GM18861 (cell line): ENCODE measurements around the gene MSX1.
"Not testable (repeated sequence)": the region's sequence is repeated elsewhere in the genome, so short reads cannot be mapped to it uniquely, and the experiment has no call there.

Experiments
- ATAC-seq: cut with Tn5 transposase; IDR thresholded peaks from one replicate; pipeline ENCODE4 v1.9.1; 2021; ENCODE audit not compliant: unreplicated experiment

The MSX1 gene

DNA sequence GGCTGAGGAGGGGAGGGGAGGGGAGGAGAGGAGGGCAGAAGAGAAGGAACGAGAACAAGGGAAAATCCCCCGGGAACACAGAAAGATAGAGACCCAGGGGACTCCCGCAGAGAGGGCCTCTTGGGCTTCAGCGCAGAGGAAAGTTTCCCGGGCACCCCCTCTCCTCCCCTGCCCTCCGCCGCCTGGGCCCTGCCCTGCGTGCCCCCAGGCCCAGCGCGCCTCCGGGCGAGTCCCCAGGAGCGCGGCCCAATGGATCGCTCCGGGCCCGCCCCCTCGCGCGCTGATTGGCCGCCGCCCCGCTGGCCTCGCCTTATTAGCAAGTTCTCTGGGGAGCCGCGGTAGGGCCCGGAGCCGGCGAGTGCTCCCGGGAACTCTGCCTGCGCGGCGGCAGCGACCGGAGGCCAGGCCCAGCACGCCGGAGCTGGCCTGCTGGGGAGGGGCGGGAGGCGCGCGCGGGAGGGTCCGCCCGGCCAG is at the start of gene MSX1:
Gene MSX1 (plus strand): TSS at position 341 of the 474 bp plus-strand sequence. CDS start 235 bp downstream, outside the sequence.
- ATAC-seq = peak; percentile 78

DNA sequence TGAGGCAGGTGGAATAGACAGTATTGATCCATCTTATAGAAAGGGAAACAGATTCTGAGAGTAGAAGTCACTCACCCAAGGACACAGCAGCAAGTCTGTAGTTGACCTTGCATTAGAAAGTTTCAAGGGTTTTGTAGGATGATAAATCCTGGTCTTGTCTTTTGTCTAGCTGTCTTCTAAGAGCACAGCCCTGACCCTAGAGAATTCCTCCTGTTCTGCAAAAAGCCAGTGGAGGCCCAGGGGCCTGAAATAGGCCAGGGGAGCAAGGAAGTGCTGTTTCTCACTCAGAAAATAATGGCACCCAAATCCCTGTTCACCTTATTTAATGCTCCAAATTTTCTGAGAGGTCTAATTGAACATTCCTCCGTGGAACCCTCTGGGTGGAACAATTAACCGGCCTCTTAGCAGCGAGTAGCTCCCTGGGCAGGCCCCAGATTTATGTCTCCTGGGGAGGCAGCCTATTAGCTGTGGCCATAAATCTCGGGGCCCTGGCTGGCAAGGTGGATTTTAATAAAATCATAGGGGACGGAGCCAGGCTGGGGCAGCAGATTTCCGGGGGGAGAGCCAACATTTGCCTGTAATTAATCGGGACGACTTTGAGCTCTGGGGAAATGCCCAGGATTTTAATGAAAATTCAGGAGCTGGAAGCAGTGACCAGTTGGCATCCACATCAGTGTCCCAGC is 49.2 kb upstream of the MSX1 start:
- no peak for ATAC-seq

DNA sequence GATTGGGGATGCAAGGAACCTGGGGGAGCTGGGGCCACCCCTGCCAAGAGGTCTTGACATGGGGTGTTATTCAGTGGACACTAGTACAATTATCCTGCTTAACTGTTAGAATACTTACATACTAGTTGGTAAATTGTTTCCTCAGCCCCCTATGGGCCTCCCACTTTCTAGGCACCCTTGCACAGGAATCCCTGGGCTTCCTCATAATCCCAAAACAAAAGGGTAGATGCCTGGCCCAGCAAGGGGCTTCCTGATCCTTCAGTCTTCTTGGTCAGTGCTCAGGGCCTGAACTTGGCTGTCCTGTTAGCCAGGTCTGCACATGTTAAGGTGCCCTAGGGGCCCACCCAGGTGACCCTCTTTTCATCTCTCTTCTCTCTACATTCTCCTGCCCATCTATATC is 48.7 kb upstream of the MSX1 start:
- no peak for ATAC-seq

DNA sequence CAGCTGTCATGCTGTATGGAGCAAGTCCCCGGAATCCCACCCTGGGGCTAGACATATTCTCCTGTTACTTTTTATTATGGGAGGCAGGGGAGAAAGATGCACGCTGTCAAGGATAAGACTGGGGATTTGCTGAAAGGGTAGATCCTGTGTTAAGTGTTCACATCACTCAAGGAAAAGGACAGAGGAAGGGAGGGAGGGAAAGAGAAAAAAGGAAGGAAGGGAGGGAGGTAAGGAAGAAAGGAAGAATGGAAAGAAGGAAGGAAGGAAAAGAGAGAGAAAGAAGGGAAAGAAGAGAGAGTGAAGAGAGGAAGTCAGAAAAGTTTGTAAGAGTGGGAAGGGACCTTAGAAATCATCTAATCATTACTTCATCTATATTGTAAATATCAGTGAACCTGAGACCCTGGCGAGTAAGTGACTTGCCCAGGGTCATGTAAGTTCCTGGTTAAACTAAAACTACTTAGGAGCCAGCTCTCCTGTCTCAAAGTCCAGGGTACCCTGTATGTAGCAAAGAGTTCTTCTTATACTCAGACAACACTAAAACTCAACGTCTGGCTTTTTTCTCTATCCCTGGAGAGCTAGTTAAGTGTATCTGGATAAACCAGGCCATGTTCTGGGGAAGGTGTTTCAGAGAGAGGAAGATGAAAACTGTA is 47.2 kb upstream of the MSX1 start:
- no peak for ATAC-seq

DNA sequence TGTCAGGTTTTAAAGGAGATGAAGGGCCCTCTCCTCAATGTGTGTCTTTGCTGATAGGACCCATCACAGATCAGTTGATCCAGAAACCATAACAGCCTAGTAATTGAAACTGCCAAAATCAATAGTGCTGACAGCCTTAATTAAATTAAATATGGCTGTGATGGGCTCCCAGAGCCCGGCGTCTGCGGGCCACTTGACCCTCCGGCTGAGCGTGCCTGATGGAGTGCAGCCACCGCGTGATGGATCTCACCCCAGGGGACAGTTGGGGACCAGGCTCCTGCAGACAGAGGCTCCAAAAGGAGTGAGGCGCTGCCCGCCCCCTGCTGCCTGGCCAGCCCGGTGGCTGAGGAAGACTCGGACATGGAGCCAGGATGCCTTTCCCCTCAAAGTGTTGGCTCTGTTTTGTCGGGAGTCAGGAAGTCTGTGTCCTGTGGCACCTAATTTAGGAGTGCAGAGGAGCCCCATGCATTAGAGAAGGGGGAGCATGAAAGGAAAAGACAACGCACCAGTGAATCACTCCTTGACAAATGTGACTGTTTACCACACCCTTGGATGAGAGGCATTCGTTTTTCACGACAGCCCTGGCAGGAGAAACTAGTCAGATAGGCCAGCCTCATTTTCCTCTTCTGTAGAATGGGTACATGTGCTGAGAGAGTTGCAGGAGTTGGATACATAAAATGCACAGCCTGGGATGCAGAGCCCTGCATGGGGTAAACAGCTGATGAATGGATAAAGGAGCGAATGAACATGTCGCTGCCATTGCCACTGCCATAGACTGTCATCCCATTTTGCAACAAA is 40.9 kb upstream of the MSX1 start:
- ATAC-seq = no peak

DNA sequence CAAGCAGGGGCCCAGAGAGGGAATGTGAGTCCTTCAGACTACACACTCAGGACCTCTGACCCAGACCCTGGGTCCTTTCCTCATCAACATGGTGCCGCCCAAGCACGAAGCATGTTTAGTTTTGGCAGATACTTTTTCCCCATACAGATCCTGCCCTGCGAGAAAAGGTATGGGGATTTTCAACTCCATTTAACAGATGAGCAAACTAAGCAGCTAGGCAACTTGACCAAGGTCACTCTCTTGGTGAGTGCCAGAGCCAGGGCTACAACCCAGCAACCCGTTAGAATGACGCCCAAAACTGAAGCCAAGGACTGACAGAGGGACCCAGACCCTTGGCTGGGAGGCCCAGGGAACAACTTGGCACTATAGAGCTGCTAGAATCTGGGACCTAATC is 40.3 kb upstream of the MSX1 start:
- no peak for ATAC-seq

DNA sequence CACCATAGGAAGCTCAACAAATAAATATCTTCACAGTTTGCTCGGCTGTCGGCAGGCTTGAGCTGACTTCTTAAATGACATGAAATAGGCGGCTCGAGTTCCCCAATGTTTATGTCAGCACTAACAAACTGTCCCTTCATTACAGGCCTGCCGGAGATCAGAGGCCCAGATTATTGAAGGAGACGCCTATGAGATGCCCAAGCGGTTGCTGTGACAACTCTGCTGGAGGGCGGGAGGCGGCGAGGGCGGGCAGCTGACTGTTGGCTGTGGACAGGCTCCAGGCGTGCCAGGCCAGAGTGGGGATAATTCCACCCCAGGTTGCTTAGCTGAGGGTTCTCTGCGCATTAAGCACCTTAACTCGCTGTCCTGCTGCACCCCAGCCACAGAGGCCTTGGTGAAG is 39.2 kb upstream of the MSX1 start:
- ATAC-seq = no peak

DNA sequence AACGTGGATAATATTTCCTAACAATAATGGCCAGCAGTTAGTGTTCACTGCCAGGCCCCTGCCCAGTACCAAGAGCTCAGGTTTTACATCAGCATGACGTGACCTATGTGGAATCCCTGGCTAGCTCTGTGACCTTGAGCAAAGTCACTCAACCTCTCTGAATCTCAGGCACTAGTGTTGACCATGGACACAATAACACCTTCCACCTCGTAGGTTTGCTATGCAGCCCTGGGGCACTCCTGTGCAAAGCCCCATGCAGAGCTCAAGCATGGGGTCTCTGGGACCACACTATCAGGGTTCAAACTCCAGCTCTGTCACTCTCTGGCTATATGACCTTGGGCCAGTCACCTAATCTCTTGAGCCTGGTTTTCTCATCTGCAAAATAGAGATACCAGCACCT is 38.7 kb upstream of the MSX1 start:
- no peak for ATAC-seq

DNA sequence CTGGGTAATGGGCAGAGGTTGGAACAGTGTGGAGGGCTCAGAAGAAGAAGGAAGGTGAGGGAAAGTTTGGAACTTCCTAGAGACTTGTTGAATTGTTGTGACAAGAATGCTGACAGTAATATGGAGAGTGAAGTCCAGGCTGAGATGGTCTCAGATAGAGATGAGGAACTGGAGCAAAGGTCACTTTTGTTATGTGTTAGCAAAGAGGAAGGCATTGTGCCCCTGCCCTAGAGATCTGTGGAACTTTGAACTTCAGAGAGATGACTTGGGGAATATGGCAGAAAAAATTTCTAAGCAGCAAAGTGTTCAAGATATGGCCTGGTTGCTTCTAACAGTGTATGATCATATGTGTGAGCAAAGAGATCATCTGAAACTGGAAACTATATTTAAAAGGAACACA is 37.9 kb upstream of the MSX1 start:
- no peak for ATAC-seq

DNA sequence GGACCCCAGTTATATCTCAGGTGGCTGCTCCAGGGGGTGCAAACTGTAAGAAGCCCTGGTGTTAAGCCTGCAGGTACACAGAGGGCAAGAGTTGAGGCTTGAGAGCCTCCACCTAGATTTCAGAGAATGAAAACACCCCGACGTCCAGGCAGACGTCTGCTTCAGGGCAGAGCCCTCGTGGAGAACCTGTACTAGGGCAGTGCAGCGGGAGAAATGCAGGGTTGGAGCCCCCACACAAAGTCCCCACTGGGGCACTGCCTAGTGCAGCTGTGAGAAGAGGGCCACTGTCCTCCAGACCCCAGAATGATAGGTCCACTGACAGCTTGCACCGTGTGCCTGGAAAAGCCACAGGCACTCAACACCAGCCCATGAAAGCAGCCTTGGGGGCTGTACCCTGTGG is 37.2 kb upstream of the MSX1 start:
- not testable (repeated sequence) for ATAC-seq

DNA sequence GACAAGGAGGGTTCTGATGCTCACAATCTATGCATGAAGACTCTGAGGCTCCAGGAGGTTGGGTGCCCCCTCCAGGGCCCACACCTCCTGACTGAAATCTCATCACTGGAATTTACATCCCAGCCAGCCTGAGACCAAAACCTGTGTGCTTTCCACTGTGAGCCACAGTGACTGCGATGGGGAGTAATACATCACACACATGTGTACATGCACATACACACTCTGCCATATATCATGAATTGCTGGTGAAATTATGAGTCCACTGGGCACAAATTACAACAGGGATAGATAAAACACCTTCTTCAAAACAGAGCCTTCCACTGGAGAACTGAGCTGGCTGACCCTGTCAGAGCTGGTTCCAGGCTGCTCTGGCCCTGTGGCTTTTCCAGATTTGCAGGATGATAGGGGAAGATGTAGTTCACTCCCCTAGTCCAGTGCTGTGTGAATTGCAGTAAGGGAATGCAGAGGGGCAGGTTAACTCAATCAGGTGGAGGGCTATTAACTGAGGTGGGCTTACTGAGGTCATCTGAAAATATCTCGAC is 35.8 kb upstream of the MSX1 start:
- ATAC-seq = no peak

DNA sequence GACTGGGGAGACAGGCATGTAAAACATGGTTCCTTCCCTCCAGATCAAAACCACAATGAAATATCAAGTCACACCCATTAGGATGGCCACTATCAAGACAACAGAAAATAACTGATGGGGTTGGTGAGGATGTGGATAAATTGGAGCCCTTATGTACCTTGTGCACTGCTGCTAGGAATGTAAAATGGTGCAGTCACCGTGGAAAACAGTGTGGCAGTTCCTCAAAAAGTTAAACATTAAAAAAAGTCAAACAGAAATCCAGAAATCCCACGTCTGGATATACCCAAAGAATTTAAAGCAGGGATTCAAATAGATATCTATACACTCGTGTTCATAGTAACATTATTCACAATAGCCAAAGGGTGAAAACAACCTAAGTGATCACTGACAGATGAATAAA is 35.2 kb upstream of the MSX1 start:
- ATAC-seq = no peak

DNA sequence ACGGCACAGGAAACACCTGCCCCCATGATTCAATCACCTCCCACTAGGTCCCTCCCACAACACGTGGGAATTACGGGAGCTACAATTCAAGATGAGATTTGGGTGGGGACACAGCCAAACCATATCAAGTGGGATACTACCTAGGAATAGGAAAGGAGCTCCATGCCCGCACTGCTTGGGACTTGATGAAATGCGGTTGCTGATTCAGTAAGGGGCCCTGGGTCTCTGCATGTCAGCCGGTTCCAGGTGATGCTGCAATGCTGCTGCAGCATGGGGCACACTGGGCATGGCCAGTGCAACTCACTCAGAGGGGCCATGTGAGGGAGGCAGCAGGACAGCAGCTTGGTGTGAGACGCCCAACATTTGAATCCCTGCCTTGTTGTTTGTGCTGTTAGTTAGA is 34.0 kb upstream of the MSX1 start:
- ATAC-seq = no peak

DNA sequence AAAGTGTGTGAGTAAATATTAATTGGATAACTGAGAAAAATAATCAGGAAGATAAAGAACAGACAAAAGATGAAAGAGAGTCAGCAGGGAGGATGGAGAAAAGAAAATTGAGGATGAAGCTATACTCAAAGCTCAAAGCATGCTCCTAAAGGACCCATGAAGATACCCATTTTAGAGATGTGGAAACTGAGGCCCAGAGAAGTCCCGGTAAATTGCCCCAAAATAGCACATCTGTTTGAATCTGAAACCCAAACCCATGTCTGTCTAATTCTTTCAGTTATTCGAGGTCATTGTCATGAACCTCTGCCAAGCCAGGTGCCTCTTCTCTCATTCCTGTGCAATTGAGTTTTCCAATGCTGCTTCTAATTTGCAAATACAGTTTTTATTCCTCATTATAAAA is 29.6 kb upstream of the MSX1 start:
- ATAC-seq = no peak

DNA sequence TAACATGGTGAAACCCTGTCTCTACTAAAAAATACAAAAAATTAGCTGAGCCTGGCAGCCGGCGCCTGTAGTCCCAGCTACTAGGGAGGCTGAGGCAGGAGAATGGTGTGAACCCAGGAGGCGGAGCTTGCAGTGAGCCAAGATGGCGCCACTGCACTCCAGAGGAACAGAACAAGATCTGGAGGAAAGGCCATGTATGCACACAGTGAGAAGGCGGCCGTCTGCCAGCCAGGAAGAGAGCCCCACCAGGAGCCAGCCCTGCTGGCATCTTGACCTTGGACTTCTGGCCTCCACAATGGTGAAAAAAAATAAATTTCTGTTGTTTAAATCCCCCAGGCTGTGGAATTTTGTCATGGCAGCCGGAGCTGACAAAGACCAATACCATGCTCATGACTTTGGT is 28.2 kb upstream of the MSX1 start:
- no peak for ATAC-seq

DNA sequence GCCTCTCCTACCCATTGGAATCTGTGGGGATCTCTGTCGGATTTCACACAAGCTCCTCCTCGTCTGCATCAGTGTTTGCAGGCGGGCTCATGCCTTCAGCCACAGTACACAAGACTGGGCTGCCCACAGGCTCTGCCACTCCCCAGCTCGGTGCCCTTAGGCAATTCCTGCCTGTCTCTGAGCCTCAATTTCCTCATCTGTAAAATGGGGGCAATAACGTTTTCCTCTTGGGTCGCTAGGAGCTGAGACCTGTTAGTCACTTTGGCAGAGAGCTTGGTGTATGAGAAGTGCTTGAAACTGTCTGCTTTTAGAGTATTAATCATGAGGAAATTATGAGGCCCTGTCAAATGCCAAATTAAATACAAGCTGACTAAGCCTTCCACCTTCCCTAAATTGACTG is 27.6 kb upstream of the MSX1 start:
- no peak for ATAC-seq

DNA sequence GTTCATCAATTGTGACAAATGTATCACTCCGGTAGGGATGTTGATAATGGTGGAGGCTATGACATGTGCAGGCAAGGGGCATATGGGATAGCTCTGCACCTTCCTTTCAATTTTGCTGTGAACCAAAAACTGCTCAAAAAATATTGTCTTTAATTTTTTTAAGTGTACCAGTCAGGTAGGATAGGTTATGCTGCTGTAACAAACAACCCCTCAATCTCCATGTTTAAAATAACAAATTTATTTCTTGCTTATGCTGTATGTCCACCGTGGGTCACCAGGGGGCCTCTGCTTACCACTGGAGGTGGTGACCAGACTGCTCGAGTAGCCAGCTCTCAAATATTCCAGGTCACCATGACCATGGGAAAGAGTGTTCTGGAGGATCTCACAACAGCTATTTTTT is 23.4 kb upstream of the MSX1 start:
- ATAC-seq = no peak

DNA sequence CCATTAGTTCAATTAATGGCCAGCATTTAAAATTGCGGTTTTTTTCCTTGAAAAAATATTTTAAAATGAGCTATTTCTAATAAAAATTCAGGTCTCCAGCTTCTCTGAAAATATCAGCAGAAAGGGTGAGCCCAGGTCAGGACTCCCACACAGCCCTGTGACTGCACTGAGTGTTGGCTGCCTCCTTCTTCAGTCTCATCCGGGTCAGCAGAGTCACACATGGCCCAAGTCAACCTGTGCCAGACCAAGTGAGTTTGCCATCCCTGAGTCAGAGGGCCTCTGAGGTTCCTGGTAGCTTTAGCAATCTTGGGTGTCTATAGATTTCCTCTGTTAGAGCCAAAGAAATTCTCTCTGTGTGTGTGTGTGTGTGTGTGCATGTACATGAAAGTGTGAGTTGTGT is 22.1 kb upstream of the MSX1 start:
- no peak for ATAC-seq

DNA sequence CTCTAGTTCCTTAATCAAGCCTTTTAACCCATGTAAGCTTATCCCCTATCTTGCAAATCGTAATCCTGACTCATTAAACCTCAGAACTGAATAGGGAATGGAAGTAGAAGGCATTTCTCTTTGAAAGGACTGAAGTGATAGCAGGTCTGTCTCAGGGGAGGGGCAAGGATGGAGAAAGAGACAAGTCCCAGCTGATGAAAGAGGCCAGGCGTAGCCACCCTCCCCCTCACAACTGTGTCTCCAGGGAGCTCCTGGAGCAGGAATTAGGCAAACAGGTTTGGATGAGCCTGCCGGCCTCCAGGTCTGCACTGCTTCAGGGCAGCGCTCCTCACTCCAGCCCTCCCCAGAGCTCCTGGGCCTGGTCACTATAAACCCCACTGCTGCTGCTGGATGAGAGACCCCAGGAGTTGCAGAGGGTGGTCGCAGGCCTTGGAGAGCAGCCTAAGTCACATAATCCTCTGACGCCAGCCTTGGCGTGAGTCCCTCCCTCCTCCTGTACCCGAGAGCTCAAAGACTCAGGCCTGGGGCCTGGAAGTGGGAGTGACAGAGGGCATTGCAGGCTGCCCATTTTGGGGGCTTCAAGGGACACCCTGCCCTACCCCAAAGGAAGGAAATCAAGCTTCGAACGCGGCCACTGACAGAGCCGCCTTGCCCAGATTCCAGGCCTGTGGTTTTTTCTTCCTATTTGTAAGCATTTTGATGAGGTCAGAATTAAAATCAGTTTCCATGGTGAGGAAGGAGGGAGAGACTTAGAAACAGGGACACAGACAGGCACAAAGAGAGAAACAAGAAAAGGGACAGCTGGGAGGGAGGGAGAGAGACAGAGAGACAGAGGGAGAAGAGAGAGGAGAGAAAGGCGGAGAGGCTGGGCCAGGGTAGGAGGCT is 21.2 kb upstream of the MSX1 start:
- ATAC-seq = no peak

DNA sequence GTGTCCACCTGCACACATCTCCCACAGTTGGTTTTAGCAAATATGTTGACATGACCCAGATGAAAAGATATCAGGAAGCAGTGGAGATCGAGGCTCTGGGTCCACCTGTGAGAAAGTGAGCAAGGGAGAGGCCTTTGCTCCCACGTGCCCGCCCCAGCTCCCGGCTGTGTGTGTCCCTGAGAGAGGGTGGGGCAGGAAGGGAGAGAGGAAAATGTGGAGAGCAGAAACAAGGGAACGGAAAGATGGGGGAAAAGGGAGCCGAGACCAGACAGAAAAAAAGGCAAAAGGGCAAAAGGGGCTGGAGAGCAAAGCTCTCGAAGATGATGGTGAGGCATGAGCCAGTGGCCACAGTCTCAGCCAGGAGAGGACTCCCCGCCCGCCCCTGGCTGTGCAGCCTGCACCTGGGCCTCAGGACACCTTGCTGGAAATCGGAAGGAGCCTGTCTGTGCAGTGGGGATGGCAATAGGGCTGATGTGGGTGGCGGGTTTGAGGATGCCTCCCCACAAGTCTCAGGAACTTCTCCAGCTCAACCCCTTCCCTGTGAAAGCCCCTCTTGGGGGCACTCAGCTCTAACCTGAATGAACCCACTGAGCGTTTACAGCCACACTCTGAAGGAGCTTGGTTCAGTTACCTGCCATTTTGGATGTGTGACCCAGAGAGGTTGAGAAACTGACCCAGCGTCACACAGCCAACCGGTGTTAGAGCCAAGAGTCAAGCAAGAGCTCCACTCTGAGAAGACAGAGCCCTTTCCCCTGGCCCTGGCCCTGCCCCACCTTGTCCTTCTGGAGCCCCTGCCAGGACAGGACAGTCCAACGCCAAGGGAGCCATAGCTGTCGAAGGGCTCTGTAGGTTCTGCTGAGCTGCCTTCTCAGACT is 20.3 kb upstream of the MSX1 start:
- no peak for ATAC-seq
